GM12872 (cell line): ENCODE data around the gene XRRA1.

Source experiments
- CTCF ChIP-seq: IDR thresholded peaks from 3 replicates; pipeline ENCODE4 v1.5.1; 2011; ENCODE audit warnings: low read depth, mild to moderate bottlenecking, low read length, moderate library complexity; ENCODE audit not compliant: insufficient read depth

Gene XRRA1

GRCh38 chr11:74847395-74847794 lies 101.5 kb downstream of the XRRA1 start:
- no peak for TF ChIP-seq CTCF

GRCh38 chr11:74846770-74847169 lies 102.1 kb downstream of the XRRA1 start:
- no peak for TF ChIP-seq CTCF

- TF ChIP-seq CTCF = no peak
Measured at GRCh38 chr11:74845978-74846517, 102.8 kb downstream of the XRRA1 start.

- TF ChIP-seq CTCF = no peak
Measured at GRCh38 chr11:74844865-74845264, 104.0 kb downstream of the XRRA1 start.

- no peak for TF ChIP-seq CTCF
Measured at GRCh38 chr11:74844072-74844471, 104.8 kb downstream of the XRRA1 start.

GRCh38 chr11:74842967-74843366 lies 105.9 kb downstream of the XRRA1 start:
- TF ChIP-seq CTCF = 0 out of 3 replicates have a peak, but pooled peaks have one; percentile 16

GRCh38 chr11:74840486-74840885 lies 108.4 kb downstream of the XRRA1 start:
- no peak for TF ChIP-seq CTCF
